HepG2 (cell line): ENCODE results near the gene ZBTB48. TPM values are rescaled to one million over a fixed set of nuclear protein-coding genes. Genes with fewer than 3 reads are reported as not detected.

Experiments
- MXI1 ChIP-seq: IDR thresholded peaks from 3 replicates; pipeline ENCODE4 v1.6.1; 2012; ENCODE audit warnings: low read depth, low read length, inconsistent platforms, borderline replicate concordance
- MYC ChIP-seq: sonication (generic); formaldehyde crosslinking; IDR thresholded peaks from 2 replicates; pipeline ENCODE4 v1.9.0; 2021; ENCODE audit warnings: missing genetic modification reagents, borderline replicate concordance
- NR1H2 ChIP-seq: sonication (generic); formaldehyde crosslinking; IDR thresholded peaks from 2 replicates; pipeline ENCODE4 v1.8.1; 2022; ENCODE audit warnings: low read depth, missing genetic modification reagents, borderline replicate concordance
- PHF5A ChIP-seq: IDR thresholded peaks from one replicate; pipeline ENCODE4 v1.6.1; 2018; ENCODE audit warnings: low read depth, missing genetic modification reagents; ENCODE audit not compliant: unreplicated experiment
- ZBTB49 ChIP-seq: sonication (generic); formaldehyde crosslinking; IDR thresholded peaks from 2 replicates; pipeline ENCODE4 v1.4.0; 2020; ENCODE audit warnings: missing genetic modification reagents, borderline replicate concordance
- ZFP37 ChIP-seq: sonication (generic); formaldehyde crosslinking; IDR thresholded peaks from 2 replicates; pipeline ENCODE4 v1.4.0; 2020; ENCODE audit warnings: missing genetic modification reagents, borderline replicate concordance
- ZNF12 ChIP-seq: sonication (generic); formaldehyde crosslinking; IDR thresholded peaks from 2 replicates; pipeline ENCODE4 v1.5.0; 2020; ENCODE audit warnings: missing genetic modification reagents
- ZNF460 ChIP-seq: sonication (generic); formaldehyde crosslinking; IDR thresholded peaks from 2 replicates; pipeline ENCODE4 v1.5.1; 2020; ENCODE audit warnings: missing genetic modification reagents, mild to moderate bottlenecking, borderline replicate concordance
- ZNF558 ChIP-seq: sonication (generic); formaldehyde crosslinking; IDR thresholded peaks from 2 replicates; pipeline ENCODE4 v1.9.0; 2022; ENCODE audit warnings: mild to moderate bottlenecking, missing genetic modification reagents, borderline replicate concordance
- polyA plus RNA-seq, 8 experiments: library from polyadenylated mRNA; depleted of rRNA in 3 of 8; stranded (reverse) in 7 of 8; unstranded in 1 of 8; fragments of >200 nt; fragmentation: Illumina TruSeq in 4 of 8; extraction: Trizol in 4 of 8; gene quantifications; 2 replicates each; pipeline versions ENCODE4 v1.2.1 to v1.2.3, GENCODE V29; 2011 to 2016; ENCODE audit warnings: low read depth in 4 of 8, missing spikeins in 1 of 8, mixed read lengths in 1 of 8; ENCODE audit not compliant: insufficient read depth in 1 of 8
- total RNA-seq, 5 experiments: library from RNA; depleted of rRNA; stranded (reverse); fragments of >200 nt; fragmentation: Illumina TruSeq; extraction: Trizol; gene quantifications; 2 replicates each; pipeline ENCODE4 v1.2.3, GENCODE V29; 2016; ENCODE audit warnings: low read depth in 1 of 5

The ZBTB48 gene
- total and polyA plus RNA-seq, 2 of the 13 experiments (the other 11 are each of a cell fraction or from before 2014, with no cell fraction given) = 13.0 to 17.1 TPM

- TF ChIP-seq ZNF12 (CRISPR knock-in tag) (0 out of 2 replicates have a peak, but pooled peaks have one; percentile 40), ZNF558 (no peak), ZNF460 (CRISPR knock-in tag) (no peak), PHF5A (CRISPR knock-in tag) (peak; percentile 83), NR1H2 (CRISPR knock-in tag) (no peak), MYC (CRISPR knock-in tag) (peak; percentile 96), ZBTB49 (CRISPR knock-in tag) (no peak), MXI1 (peak; percentile 76; the same call in 1 of the 3 replicates), ZFP37 (CRISPR knock-in tag) (no peak)
Measured at GRCh38 chr1:6603915-6604558, 24.2 kb downstream of the ZBTB48 start (continued).
